Stomach (tissue), 4 donors: ENCODE results near the gene TAOK1.

Experiments
- POLR2A ChIP-seq, 4 donors: fragments of 450-650 bp; IDR thresholded peaks; one replicate each; pipeline ENCODE4 v1.6.1; 2016; ENCODE audit warnings: antibody characterized with exemption in 4 of 4, control low read depth in 2 of 4, mild to moderate bottlenecking in 1 of 4, moderate library complexity in 1 of 4
- POLR2AphosphoS5 ChIP-seq, 3 donors: sonication (generic); formaldehyde crosslinking; IDR thresholded peaks; one replicate each; pipeline ENCODE4 v1.6.1; 2016; ENCODE audit warnings: antibody characterized with exemption in 3 of 3
- TF ChIP-seq, protein P1 (sequence below), 7 experiments: fragments of 450-650 bp in 4 of 7; fragments of 200-600 bp in 3 of 7; sonication (generic) in 3 of 7; IDR thresholded peaks; one replicate each; pipeline ENCODE4 v1.5.1; 2016 to 2019; ENCODE audit warnings: antibody characterized with exemption in 7 of 7, control low read depth in 2 of 7, mild to moderate bottlenecking in 1 of 7

DNA sequence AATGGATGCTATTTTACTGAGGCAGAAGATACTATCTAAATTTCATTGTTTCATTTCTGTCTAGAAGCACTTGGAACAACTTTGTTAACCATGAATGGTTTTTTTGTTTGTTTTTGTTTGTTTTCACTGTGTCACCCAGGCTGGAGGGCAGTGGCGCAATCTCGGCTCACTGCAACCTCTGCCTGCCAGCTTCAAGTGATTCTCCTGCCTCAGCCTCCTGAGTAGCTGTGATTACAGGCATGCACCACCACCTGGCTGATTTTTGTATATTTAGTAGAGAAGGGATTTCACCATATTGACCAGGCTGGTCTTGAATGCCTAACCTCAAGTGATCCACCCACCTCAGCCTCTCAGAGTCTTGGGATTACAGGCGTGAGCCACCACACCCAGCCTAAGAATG lies 136.2 kb downstream of the TAOK1 start:
- TF ChIP-seq, protein P1, sequence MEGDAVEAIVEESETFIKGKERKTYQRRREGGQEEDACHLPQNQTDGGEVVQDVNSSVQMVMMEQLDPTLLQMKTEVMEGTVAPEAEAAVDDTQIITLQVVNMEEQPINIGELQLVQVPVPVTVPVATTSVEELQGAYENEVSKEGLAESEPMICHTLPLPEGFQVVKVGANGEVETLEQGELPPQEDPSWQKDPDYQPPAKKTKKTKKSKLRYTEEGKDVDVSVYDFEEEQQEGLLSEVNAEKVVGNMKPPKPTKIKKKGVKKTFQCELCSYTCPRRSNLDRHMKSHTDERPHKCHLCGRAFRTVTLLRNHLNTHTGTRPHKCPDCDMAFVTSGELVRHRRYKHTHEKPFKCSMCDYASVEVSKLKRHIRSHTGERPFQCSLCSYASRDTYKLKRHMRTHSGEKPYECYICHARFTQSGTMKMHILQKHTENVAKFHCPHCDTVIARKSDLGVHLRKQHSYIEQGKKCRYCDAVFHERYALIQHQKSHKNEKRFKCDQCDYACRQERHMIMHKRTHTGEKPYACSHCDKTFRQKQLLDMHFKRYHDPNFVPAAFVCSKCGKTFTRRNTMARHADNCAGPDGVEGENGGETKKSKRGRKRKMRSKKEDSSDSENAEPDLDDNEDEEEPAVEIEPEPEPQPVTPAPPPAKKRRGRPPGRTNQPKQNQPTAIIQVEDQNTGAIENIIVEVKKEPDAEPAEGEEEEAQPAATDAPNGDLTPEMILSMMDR (IDR thresholded peaks at IDR 0.05) = no peak
- no peak for TF ChIP-seq POLR2AphosphoS5 (IDR thresholded peaks at IDR 0.05)
- TF ChIP-seq POLR2A (IDR thresholded peaks at IDR 0.05) = no peak
